ENCODE measurements around the gene DHX34.
"Not testable (repeated sequence)": the region's sequence is repeated elsewhere in the genome, so short reads cannot be mapped to it uniquely, and the experiment has no call there.

DHX34 gene

DNA sequence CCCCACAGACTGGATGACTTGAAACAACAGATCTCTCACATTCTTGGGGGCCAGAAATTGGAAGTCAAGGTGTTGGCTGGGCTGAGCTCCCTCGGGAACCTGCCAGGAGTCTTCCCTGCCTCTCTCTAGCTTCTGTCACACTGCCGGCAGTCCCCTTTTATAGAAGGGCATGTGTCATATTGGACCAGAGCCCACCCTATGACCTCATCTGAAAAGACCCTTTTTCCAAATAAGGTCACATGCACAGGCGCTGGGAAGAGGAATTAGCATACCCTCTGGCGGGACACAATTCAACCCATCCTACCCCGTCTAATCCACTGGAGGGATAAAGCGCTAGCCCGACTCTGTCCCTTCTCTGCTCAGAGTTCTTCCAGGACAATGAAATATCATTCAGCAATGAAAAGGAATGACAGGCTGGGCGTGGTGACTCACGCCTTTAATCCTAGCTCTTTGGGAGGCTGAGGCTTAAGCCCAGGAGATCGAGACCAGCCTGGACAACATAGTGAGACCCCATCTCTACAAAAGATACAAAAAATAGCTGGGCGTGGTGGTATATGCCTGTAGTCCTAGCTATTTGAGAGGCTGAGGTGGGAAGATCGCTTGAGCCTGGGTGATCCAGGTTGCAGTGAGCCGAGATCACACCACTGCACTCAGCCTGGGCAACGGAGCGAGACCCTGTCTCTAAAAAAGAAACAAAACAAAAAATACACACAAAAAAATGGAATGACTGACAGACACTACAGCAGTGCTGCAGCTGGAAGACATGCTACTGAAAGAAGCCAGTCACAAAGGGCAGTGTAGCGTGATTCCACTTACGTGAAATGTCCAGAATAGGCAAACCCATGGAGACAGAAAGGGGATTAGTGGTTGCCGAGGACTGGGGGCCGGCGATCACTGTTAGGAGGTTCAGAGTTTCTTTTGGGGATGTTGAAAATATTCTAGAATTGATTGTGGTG is 41.7 kb downstream of the DHX34 start:
- DNase-seq (ENCODE audit: low read depth) = no peak

DNA sequence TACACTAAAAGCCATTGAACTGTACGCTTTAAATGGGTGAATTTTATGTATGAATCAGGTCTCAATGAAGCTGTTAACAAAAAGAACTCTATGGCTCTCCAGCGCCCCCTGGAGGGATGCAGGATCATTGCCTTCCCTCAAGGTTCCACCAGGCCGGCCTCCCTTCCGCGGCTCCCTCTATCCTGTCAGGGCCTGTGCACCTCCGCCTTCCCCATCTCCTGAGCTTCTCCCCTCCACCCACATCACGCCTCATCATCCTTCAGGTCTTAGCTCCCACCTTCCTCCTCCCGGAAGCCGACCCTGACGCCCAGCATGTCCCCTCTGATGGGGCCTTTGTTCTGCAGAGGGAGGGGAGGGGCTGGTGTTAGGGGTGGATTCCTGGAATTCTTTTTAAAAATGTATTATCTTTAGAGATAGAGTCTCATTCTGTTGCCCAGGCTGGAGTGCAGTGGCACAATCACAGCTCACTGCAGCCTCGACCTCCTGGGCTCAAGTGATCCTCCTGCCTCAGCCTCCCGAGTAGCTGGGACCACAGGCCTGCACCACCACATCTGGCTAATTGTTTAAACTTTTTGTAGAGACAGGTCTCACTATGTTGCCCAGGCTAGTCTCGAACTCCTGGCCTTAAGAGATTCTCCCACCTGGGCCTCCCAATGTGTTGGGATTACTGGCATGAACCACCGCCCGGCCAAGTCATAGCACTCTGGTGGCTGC is 42.6 kb downstream of the DHX34 start:
- DNase-seq (ENCODE audit: low read depth) = peak; percentile 71

DNA sequence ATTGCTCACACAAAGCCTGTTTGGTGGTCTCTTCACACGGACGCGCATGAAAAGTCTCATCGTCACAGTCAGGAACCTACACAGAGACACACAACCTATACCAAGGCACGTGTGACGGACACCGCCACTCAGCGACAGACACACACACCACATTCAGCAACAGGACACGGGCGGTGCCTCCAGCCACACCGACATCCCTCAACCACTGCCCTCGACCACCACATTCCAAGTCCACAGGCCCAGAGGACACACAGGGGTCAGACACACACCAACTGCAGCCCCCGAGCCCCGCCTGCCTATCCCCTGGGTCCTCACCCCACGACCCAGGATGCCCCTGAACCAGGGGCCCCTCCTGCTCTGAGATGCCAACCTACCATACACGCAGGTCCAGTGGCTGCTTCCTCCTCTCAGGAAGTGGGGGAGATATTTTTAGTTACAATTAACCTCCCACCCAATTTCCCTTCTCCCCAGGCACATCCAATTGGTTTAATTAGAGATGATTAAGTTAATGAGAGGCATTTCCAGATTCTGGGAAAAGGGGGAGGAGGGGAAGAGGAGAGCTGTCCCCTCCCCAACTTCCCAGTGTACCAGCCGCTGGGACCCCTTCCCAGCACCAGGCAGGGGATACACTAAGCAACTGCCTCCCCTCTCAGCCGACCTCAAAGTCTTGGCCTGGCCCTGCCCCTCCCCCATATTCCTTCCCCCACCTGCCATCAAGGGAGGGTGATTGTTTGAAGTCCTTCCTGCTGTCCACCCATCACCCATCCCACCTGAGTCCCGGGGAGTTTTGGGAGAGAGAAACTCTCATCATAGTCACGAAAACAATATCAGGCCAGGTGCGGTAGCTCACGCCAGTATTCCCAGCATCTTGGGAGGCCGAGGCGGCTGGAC is 49.8 kb downstream of the DHX34 start:
- no peak for DNase-seq (ENCODE audit: low read depth)

DNA sequence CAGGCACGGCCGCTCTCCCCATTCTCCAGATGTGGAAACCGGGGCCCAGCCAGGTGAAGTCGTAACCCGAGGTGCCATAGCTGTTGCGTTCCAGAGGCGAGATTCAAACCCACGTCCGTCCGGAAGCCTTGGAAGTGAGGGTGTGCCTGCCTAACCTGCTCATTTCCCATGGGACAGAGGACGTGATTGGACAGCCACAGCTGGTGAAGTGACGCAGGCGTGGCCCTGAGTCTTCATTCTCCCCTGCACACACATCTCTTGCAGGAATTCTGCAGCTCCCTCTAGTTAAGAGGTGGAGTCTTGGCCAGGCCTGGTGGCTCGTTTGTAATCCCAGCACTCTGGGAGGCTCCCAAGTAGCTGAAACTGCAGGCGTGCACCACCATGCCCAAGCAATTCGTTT is 53.4 kb downstream of the DHX34 start:
- no peak for DNase-seq (ENCODE audit: low read depth)

DNA sequence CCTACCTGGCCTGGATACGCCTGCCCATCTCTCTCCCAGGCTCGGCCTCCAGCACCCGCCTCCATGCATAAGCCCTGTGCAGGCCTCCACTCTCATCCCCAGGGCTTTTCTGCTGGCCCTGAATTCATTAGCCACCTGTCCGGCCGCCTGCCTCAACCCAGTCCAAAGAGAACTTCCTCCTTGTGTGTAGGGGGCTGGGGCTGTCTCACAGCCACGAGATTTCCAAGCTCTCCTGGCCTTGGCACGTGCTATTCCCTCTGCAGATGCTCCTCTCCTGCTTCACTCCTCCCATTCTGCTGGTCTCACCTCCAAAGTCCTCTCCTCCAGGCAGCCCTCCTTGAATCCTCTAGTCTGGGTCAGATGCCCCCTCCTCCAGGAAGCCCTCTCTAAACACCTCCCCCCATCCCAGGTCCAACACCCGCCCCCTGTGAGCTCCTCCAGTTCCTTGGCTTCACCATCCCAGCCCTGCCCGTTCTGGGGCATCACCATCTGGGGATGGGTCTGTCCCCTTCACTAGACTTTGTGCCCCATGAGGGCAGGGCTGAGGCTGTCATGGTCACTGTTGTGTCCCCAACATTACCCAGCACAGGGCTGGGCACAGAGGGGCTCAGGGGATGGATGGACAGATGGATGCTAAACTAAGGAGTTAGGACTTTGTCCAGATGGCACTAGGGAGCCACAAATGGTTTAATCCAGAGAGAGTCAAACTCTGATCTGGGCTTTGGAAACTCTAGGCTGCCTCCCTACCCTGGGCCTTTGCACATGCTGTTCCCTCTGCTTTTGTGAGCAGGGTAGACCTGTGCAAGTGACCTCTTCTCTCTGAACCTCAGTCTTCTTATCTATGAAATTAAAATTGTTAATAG is 55.5 kb downstream of the DHX34 start:
- DNase-seq (ENCODE audit: low read depth) = no peak

DNA sequence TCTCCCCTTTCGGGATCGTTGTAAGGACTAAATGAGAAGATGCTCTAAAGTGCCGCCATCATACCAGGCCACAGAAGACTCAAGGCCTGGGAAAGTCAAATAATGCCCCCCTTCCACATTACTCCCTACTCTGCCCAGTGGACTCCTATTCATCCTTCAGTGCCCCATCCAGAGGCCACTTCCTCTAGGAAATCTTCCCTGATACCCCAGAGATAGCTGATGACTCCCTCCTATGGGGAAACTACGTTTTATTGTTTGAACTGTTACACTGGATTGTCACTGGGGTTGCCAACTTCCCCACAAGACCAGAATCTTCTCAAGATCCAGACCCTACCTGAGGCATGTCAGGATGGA is 56.1 kb downstream of the DHX34 start:
- no peak for DNase-seq (ENCODE audit: low read depth)

DNA sequence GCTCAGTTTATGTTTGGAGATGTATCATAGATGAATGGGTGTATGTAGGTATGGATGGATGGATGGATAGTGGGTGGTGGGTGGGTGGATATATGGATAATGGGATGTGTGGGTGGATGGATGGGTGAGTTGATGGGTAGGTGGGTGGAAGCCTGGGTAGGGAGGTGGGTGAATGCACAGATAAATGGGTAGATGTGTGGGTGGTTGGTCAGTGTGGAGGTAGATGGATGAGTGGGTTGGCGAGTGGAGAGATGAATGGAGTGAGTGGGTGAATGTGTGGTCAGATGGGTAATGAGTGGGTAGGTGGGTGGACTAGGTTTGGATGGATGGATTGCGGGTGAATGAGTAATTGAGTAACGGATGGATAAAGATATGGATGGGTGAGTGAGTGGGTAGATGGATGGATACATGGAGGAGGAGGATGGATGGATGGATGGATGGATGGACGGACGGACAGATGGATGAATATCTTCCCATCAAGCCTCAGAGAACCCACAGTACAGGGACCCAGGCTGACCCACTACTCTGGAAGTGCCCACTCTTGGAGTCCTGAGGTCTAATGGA is 56.8 kb downstream of the DHX34 start:
- DNase-seq (ENCODE audit: low read depth) = no peak

DNA sequence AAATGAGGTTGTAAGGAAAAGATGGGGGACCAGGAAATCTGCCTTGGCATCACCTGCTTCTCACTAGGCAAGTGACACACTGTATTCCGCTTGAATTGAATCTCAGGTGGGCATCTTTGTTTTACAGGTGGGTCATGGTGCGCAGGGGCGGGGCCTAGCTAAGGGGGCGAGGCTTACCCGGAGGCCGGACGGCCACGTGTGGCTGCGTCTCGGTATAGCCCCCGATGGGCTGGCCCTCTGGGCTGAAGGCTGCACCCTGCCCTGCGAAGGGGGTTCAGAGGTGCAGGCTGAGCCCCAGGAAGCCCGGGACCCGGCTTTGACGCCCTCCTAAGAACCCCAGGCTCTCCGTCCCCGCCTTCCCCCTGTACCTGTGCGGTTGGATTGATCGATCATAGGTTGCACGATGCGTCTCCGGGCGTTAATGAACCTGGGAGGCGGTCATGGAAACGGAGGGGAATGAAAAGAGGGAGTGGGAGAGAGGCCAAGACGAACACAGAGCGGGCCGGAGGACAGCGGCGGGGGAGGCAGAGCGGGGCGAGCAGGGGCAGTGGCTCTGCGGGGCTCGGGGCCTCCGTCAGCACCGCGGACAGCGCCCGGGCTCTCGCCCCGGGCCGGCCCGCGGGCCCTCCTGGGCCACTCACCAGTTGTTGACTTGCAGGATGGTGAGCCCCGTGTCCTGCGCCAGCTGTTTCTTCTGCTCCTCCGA is 57.7 kb downstream of the DHX34 start:
- no peak for DNase-seq (ENCODE audit: low read depth)

DNA sequence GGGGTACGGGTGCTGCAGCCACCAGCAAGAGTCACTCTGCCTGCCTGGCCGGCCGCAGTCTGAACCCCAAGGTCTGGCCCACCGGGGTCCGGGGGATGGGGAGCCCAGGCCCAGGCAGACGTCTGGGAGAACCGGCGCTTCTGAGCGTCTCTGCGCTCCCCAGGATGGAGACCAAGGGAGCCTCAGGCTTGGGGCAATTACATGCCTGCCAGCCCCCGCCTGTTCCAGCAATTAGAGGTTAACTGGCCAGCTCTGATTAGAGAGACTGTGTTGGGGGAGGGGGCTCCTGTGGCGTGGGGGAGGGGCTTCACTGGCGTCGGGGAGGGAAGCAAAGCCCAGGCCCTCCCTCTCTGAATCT is 58.3 kb downstream of the DHX34 start:
- DNase-seq (ENCODE audit: low read depth) = no peak

DNA sequence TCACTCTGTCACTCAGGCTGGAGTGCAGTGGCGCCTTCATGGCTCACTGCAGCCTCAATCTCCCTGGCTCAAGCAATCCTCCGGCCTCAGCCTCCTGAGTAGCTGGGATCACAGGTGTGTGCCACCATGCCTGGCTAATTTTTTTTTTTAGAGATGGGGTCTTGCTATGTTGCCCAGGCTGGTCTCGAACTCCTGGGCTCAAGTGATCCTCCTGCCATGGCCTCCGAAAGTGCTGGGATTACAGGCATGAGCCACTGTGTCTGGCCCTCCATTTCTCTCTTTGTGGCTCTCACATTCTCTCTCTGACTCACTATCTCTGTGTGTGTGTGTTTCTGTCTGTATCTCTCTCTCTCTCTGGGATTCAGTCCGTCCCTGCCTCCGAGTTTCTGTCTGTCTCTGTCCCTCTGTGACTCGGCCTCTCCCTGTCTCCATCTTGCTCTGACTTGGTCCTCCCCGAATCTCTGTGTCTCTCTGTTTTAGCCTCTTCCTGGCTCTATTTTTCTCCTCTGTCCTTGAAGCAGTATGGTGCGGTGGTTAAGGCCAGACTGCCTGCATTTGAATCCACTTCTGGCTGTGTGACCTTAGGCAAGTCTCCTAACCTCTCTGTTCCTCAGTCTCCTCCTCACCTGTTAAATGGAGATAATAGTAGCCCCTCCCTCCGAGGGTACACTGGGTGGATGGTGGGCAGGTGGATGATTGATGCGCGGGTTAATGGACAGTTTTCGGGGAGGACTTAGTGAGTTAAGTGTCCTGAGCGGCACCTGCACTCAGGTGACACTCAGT is 59.2 kb downstream of the DHX34 start:
- no peak for DNase-seq (ENCODE audit: low read depth)

DNA sequence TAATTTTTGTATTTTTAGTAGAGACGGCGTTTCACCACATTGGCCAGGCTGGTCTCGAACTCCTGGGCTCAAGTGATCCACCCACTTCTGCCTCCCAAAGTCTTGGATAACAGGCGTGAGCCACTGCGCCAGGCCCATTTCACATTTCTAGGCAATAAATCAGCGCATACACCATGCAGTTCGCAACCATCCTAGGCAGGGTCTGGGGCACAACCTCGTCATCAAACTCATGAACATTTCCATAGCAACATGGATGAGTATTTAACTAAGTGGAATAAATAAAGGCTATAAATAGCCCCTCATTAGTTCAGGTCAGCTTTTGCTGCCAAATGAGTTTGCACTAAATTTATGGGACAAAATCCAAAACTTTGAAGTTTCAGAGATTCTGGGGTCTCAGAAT is 62.0 kb downstream of the DHX34 start:
- DNase-seq (ENCODE audit: low read depth) = no peak

DNA sequence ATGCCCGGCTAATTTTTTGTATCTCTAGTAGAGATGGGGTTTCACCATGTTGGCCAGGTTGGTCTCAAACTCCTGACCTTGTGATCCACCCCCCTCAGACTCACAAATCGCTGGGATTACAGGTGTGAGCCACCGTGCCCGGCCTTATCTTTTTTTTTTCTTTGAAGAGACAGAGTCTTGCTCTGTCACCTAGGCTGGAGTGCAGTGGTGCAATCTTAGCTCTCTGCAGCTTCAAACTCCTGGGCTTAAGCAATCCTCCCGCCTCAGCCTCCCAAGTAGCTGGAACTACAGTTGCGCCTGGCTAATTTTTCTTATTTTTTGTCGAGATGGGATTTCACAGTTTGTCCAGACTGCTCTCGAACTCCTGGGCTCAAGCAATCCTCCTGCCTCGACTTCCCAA is 62.6 kb downstream of the DHX34 start:
- not testable (repeated sequence) for DNase-seq (ENCODE audit: low read depth)

DNA sequence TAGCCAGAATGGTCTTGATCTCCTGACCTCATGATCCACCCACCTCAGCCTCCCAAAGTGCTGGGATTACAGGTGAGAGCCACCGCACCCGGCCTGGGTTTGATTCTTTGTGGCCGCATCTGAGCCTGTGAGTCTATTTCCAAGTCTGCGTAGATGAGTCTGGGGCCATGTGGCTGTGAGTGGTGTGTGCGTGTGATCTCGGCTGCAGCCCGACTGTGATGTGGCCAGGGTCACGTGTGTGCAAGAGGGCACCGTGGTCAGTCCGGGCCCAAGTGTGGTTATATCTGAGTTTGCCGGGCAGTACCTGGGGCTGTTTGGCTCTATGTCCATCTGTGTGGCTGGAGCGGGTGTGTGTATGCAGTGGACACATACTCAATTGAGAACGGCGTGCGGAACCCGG is 64.8 kb downstream of the DHX34 start:
- DNase-seq (ENCODE audit: low read depth) = no peak

DNA sequence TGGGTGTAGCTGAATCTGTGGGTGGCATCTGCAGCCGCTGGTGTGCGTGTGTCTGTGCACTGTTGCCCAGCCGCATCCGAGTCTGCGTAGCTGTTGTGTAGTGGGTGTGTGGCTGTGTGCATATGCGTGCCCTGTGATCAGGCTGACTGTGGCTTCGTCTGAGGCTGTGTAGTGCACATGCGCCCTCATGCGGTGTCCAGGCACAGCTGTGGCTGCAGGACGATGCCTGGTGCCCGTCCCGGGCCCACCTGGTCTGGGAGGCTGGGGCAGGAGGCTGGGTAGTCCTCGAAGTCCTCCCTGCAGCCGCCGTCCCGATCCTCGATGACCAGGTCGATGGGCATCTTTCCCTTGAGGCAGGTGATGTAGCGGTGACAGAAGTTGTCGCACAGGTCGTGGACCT is 65.4 kb downstream of the DHX34 start:
- DNase-seq (ENCODE audit: low read depth) = no peak

DNA sequence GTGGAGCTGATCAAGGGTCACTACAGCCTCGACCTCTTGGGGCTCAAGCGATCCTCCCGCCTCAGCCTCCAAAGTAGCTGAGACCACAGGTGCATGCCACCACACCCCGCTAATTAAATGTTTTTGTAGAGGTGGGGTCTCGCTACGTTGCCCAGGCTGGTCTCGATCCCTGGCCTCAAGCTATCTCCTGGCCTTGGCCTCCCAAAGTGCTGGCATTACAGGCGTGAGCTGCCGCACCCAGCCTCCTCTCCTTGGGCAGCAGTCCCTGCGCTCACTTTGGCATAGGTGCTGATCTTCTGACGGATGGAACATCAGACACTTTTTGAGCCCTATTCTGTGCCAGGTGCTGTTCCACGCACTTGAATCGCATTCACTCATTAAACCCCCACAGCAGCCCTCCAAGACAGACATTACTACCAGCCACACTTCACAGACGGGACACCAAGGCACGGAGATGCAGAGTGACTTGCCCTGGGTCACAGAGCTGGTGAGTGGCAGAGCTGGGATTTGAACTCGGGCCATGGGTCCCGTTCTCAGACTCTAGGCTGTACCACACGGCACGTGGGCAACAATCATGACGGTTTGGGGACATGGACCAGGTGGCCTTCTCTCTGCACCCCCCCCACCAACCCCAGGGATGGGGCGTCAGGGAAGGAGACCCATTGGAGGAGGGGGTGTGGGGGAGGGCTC is 67.0 kb downstream of the DHX34 start:
- DNase-seq (ENCODE audit: low read depth) = no peak

DNA sequence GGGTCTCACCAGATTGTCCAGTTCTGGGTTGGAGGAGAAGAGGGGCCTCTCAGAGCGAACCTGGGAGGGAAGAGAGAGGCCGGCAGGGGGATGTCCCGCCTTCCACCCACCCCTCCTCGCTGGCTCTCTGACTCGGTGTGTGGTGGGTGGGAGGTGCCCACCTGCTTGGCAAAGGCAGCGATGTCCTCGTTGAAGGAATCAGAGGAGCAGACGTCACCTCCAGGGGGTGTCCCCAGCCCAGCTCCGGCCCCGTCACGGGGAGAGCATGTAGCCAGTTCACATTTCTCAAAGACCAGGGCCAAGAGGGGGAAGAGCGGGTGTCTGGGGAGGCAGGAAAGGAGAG is 67.5 kb downstream of the DHX34 start:
- no peak for DNase-seq (ENCODE audit: low read depth)

DNA sequence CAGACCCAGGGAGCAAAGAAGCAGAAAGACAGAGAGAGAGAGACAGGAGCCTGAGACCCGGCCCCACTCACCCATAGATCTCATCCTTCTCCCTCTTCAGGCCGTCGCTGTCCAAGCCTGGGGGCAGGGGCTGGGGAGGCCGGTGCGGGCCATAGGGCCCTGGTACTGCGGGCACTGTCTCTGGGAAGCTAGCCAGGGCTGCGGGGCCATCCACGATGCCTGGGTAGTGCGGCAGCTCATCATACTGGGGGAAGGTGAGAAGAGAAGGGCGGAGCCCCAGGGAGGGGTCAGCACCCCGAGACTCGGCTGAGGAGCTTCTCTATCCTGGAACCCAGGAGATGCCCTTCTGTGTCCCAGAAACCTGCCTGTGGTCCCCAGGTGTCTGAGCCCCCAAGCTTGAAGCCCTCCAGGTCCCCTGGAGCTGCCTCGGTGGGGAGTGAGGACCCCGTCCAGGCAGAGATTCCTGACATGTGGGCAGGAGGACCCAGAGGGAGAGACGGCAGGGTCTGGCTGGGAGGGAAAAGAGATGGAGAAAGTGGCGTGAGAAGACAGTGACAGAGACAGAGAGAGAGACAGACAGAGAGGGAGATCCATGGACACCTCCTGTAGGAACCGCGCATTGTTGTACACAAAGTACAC is 68.1 kb downstream of the DHX34 start:
- DNase-seq (ENCODE audit: low read depth) = no peak

DNA sequence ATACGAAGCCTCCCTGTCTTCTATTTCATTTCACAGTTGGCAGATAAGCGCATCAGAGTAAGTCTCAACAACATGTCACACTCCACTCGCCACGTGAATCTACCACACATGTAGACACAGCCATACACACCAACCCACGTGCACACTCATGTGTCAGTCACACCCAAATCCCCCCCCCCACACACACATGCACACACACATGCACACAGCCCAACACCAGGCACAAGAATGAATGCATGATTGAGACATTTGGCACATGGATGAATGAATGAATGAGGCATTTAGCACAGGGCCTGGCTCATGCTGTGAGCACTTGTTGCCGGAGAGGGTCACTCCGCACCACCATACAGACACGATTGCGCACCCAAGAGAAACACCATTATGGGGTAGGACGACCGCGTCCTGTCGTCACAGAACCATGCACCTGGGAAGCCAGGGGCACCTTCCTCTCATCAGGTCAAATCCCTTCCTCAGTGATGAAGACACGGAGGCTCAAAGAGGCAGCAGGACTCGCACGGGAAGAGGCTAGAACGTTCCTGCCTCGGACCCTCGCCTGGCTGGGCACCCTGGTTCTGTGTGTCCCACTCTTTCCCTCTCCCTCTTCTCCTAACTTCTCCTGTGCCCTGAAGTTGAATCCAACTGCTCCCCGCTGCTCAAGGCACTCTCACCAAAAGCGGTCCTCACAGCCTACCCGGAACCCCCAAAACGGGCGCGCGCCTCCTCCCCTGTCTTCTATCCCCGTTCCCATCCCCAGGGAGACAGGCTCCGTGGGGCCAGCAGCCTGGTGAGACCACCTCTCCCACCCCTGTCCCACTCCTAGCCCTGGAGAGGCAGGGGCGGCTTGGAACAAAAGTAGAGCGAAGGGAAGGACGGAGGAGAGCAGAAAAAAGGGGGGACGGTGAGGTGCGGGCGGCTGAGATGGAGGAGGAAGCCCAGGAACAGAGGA is 68.9 kb downstream of the DHX34 start:
- no peak for DNase-seq (ENCODE audit: low read depth)

Data from stimulated activated CD8-positive, alpha-beta memory T cell treated with anti-CD3 and anti-CD28 coated beads, Interleukin-12 subunit alpha, Interleukin-12 subunit beta, amount 100 ng/mL, for 1 hour (primary cell).